Epithelial cell of proximal tubule (primary cell): ENCODE measurements around the gene KIF26B. TPM values are rescaled to one million over a fixed set of nuclear protein-coding genes. Genes with fewer than 3 reads are reported as not detected.

Source experiments
- DNase-seq: peaks from one replicate; pipeline ENCODE4 v3.0.0-alpha.2; 2011; ENCODE audit warnings: low read depth
- H3K4me3 ChIP-seq: 2 replicates; pipeline ENCODE4 v1.5.1; 2011; ENCODE audit warnings: low read depth, mild to moderate bottlenecking, low read length
- CTCF ChIP-seq: conservative IDR thresholded peaks from 2 replicates; pipeline ENCODE4 v1.5.1; 2012; ENCODE audit warnings: low read depth, mild to moderate bottlenecking, low read length
- total RNA-seq: library from RNA; depleted of rRNA; stranded (reverse); fragments of >200 nt; gene quantifications from 2 replicates; pipeline ENCODE4 v1.2.3, GENCODE V29; 2015

The KIF26B gene
- total RNA-seq, 1 donor from 2014 or later, result 2.8 TPM

- H3K4me3 ChIP-seq, result no peak overlapping the region
- TF ChIP-seq CTCF, result no peak
- DNase-seq, result no peak
Measured at GRCh38 chr1:245110406-245110805, 44.4 kb upstream of the KIF26B start.

GRCh38 chr1:245111073-245111472 lies 43.7 kb upstream of the KIF26B start:
- TF ChIP-seq CTCF, result no peak
- no peak for DNase-seq
- H3K4me3 ChIP-seq, result no peak overlapping the region

- no peak for DNase-seq
- TF ChIP-seq CTCF, result no peak
- H3K4me3 ChIP-seq, result no peak overlapping the region
Measured at GRCh38 chr1:245113649-245114048, 41.1 kb upstream of the KIF26B start.

- no peak overlapping the region for H3K4me3 ChIP-seq
- DNase-seq, result no peak
- no peak for TF ChIP-seq CTCF
Measured at GRCh38 chr1:245116131-245116530, 38.7 kb upstream of the KIF26B start.

GRCh38 chr1:245116751-245117150 lies 38.0 kb upstream of the KIF26B start:
- no peak for DNase-seq
- H3K4me3 ChIP-seq, result no peak overlapping the region
- no peak for TF ChIP-seq CTCF

GRCh38 chr1:245118066-245118465 lies 36.7 kb upstream of the KIF26B start:
- no peak for TF ChIP-seq CTCF
- DNase-seq, result no peak
- no peak overlapping the region for H3K4me3 ChIP-seq

GRCh38 chr1:245118806-245119205 lies 36.0 kb upstream of the KIF26B start:
- TF ChIP-seq CTCF, result no peak
- no peak for DNase-seq
- no peak overlapping the region for H3K4me3 ChIP-seq
